HepG2 (cell line): ENCODE measurements around the gene APCDD1L.
"Not testable (repeated sequence)": the region's sequence is repeated elsewhere in the genome, so short reads cannot be mapped to it uniquely, and the experiment has no call there.

ENCODE experiments used
- ARNTL ChIP-seq: sonication (generic); formaldehyde crosslinking; IDR thresholded peaks from 2 replicates; pipeline ENCODE4 v1.4.0; 2020; ENCODE audit warnings: mild to moderate bottlenecking, missing genetic modification reagents
- HOXA9 ChIP-seq: sonication (generic); formaldehyde crosslinking; IDR thresholded peaks from 2 replicates; pipeline ENCODE4 v1.8.1; 2022; ENCODE audit warnings: missing genetic modification reagents, mild to moderate bottlenecking, moderate library complexity, borderline replicate concordance
- MIER2 ChIP-seq: IDR thresholded peaks from 2 replicates; pipeline ENCODE4 v1.6.1; 2016; ENCODE audit warnings: missing biosample characterization, missing genetic modification reagents
- TARDBP ChIP-seq: sonication (generic); formaldehyde crosslinking; IDR thresholded peaks from 2 replicates; pipeline ENCODE4 v1.8.0; 2022; ENCODE audit warnings: mild to moderate bottlenecking, missing genetic modification reagents
- TCF12 ChIP-seq, 2 experiments: fragments of 450-650 bp in 1 of 2; sonication (generic) in 1 of 2; formaldehyde crosslinking in 1 of 2; IDR thresholded peaks; 2 replicates each; pipeline versions ENCODE4 v1.6.1 to v1.8.0; 2017 to 2022; ENCODE audit warnings: antibody characterized with exemption in 1 of 2, mild to moderate bottlenecking in 1 of 2, missing genetic modification reagents in 1 of 2, moderate library complexity in 1 of 2
- YY1 ChIP-seq: IDR thresholded peaks from 2 replicates; pipeline ENCODE4 v1.6.1; 2011; ENCODE audit warnings: low read length, low read depth, moderate library complexity, mild to moderate bottlenecking; ENCODE audit not compliant: insufficient read depth, insufficient replicate concordance
- ZNF780A ChIP-seq: sonication (generic); formaldehyde crosslinking; IDR thresholded peaks from 2 replicates; pipeline ENCODE4 v1.8.0; 2022; ENCODE audit warnings: mild to moderate bottlenecking, missing genetic modification reagents, moderate library complexity
- ZSCAN12 ChIP-seq: sonication (generic); formaldehyde crosslinking; IDR thresholded peaks from 2 replicates; pipeline ENCODE4 v1.9.0; 2021; ENCODE audit warnings: mild to moderate bottlenecking, missing genetic modification reagents
- TF ChIP-seq, protein P1 (sequence below): sonication (generic); formaldehyde crosslinking; IDR thresholded peaks from 2 replicates; pipeline ENCODE4 v1.5.0; 2020; ENCODE audit warnings: mild to moderate bottlenecking, missing genetic modification reagents, moderate library complexity
- TF ChIP-seq, protein P2 (sequence below): sonication (generic); formaldehyde crosslinking; IDR thresholded peaks from 2 replicates; pipeline ENCODE4 v1.8.0; 2022; ENCODE audit warnings: mild to moderate bottlenecking, missing genetic modification reagents; ENCODE audit not compliant: insufficient replicate concordance
- TF ChIP-seq, protein P3 (sequence below): fragments of 450-650 bp; IDR thresholded peaks from 2 replicates; pipeline ENCODE4 v1.6.1; 2017; ENCODE audit warnings: mild to moderate bottlenecking
- TF ChIP-seq, protein P4 (sequence below): sonication (generic); formaldehyde crosslinking; IDR thresholded peaks from 2 replicates; pipeline ENCODE4 v1.4.0; 2020; ENCODE audit warnings: mild to moderate bottlenecking, missing genetic modification reagents
- TF ChIP-seq, protein P5 (sequence below): sonication (generic); formaldehyde crosslinking; IDR thresholded peaks from 2 replicates; pipeline ENCODE4 v1.5.1; 2020; ENCODE audit warnings: mild to moderate bottlenecking, missing genetic modification reagents, borderline replicate concordance

DNA sequence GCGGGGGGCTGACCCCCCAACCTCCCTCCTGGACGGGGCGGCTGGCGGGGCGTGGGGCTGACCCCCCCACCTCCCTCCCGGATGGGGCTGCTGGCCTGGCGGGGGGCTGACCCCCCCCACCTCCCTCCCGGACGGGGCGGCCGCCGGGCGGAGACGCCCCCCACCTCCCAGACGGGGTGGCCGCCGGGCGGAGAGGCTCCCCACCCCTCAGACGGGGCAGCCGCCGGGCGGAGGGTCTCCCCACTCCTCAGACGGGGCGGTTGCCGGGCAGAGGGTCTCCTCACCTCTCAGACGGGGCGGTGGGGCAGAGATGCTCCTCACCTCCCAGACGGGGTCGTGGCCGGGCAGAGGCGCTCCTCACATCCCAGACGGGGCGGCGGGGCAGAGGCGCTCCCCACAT lies 101.0 kb downstream of the APCDD1L start:
- TF ChIP-seq, protein P1, sequence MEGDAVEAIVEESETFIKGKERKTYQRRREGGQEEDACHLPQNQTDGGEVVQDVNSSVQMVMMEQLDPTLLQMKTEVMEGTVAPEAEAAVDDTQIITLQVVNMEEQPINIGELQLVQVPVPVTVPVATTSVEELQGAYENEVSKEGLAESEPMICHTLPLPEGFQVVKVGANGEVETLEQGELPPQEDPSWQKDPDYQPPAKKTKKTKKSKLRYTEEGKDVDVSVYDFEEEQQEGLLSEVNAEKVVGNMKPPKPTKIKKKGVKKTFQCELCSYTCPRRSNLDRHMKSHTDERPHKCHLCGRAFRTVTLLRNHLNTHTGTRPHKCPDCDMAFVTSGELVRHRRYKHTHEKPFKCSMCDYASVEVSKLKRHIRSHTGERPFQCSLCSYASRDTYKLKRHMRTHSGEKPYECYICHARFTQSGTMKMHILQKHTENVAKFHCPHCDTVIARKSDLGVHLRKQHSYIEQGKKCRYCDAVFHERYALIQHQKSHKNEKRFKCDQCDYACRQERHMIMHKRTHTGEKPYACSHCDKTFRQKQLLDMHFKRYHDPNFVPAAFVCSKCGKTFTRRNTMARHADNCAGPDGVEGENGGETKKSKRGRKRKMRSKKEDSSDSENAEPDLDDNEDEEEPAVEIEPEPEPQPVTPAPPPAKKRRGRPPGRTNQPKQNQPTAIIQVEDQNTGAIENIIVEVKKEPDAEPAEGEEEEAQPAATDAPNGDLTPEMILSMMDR (CRISPR knock-in tag) = not testable (repeated sequence)
- not testable (repeated sequence) for TF ChIP-seq TARDBP (CRISPR knock-in tag); YY1; HOXA9; MIER2 (CRISPR knock-in tag); ZSCAN12; ARNTL; TCF12 (IDR thresholded peaks at IDR 0.05); TCF12 (CRISPR knock-in tag; IDR thresholded peaks at IDR 0.05); ZNF780A
- TF ChIP-seq, protein P2, sequence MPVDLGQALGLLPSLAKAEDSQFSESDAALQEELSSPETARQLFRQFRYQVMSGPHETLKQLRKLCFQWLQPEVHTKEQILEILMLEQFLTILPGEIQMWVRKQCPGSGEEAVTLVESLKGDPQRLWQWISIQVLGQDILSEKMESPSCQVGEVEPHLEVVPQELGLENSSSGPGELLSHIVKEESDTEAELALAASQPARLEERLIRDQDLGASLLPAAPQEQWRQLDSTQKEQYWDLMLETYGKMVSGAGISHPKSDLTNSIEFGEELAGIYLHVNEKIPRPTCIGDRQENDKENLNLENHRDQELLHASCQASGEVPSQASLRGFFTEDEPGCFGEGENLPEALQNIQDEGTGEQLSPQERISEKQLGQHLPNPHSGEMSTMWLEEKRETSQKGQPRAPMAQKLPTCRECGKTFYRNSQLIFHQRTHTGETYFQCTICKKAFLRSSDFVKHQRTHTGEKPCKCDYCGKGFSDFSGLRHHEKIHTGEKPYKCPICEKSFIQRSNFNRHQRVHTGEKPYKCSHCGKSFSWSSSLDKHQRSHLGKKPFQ = not testable (repeated sequence)
- TF ChIP-seq, protein P3, sequence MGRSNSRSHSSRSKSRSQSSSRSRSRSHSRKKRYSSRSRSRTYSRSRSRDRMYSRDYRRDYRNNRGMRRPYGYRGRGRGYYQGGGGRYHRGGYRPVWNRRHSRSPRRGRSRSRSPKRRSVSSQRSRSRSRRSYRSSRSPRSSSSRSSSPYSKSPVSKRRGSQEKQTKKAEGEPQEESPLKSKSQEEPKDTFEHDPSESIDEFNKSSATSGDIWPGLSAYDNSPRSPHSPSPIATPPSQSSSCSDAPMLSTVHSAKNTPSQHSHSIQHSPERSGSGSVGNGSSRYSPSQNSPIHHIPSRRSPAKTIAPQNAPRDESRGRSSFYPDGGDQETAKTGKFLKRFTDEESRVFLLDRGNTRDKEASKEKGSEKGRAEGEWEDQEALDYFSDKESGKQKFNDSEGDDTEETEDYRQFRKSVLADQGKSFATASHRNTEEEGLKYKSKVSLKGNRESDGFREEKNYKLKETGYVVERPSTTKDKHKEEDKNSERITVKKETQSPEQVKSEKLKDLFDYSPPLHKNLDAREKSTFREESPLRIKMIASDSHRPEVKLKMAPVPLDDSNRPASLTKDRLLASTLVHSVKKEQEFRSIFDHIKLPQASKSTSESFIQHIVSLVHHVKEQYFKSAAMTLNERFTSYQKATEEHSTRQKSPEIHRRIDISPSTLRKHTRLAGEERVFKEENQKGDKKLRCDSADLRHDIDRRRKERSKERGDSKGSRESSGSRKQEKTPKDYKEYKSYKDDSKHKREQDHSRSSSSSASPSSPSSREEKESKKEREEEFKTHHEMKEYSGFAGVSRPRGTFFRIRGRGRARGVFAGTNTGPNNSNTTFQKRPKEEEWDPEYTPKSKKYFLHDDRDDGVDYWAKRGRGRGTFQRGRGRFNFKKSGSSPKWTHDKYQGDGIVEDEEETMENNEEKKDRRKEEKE = not testable (repeated sequence)
- TF ChIP-seq, protein P4, sequence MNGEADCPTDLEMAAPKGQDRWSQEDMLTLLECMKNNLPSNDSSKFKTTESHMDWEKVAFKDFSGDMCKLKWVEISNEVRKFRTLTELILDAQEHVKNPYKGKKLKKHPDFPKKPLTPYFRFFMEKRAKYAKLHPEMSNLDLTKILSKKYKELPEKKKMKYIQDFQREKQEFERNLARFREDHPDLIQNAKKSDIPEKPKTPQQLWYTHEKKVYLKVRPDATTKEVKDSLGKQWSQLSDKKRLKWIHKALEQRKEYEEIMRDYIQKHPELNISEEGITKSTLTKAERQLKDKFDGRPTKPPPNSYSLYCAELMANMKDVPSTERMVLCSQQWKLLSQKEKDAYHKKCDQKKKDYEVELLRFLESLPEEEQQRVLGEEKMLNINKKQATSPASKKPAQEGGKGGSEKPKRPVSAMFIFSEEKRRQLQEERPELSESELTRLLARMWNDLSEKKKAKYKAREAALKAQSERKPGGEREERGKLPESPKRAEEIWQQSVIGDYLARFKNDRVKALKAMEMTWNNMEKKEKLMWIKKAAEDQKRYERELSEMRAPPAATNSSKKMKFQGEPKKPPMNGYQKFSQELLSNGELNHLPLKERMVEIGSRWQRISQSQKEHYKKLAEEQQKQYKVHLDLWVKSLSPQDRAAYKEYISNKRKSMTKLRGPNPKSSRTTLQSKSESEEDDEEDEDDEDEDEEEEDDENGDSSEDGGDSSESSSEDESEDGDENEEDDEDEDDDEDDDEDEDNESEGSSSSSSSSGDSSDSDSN (CRISPR knock-in tag) = not testable (repeated sequence)
- TF ChIP-seq, protein P5, sequence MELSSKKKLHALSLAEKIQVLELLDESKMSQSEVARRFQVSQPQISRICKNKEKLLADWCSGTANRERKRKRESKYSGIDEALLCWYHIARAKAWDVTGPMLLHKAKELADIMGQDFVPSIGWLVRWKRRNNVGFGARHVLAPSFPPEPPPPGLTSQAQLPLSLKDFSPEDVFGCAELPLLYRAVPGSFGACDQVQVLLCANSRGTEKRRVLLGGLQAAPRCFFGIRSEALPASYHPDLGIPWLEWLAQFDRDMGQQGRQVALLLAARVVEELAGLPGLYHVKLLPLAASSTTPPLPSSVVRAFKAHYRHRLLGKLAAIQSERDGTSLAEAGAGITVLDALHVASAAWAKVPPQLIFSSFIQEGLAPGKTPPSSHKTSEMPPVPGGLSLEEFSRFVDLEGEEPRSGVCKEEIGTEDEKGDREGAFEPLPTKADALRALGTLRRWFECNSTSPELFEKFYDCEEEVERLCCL (CRISPR knock-in tag) = not testable (repeated sequence)
